ENCODE measurements around the gene SAMD14.
A peak's percentile ranks its signal among the peaks of the same experiment; 100 is the strongest.

The SAMD14 gene

DNA sequence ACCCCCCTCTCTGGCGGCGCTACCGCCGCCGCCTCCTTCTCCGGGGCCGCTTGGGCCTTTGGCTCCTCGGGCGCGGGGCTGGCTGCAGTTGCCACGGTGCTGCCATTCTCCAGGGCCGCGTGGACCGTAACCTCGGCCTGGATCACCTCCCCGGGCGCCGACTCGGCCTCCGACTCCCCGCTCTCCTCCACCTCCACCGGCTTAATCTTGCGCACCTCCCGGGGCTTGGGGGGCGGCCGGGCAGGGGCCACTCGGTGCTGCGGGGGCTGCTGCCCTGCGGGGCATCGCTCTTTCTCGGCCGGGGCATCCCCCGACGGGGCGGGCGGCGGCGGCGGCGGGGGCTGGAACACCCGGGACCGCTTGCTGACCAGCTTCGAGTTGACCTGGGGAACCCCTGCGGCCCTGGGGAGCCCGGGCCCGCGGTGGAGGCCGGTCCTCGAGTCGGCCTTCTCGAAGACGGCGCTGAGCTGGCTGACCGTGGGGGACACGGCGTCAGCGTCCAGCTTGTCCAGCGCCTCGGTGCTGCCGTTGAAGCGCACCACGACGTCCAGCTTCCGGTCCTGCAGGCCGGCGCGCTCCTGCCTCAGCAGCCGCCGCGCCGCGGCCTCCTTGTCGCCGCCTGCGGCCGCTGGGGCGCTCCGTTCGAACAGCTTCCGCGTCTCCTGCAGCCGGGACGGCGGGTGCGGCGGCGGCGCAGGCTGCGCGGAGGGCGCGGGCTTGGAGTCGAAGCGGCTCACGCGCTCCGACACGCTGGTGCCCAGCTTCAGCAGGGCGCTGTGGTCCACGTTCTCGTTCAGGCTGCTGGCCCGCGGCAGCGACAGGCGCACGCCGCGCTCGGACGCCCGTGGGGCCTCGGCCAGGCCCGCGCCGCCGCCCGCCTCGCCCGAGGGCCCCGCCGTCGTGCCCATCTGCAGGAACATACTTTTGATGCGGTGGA is 19.7 kb upstream of the SAMD14 start:
- ATAC-seq: no peak
- no peak for TF ChIP-seq RARB (CRISPR knock-in tag; IDR thresholded peaks at IDR 0.05)
- TF ChIP-seq, protein P1, sequence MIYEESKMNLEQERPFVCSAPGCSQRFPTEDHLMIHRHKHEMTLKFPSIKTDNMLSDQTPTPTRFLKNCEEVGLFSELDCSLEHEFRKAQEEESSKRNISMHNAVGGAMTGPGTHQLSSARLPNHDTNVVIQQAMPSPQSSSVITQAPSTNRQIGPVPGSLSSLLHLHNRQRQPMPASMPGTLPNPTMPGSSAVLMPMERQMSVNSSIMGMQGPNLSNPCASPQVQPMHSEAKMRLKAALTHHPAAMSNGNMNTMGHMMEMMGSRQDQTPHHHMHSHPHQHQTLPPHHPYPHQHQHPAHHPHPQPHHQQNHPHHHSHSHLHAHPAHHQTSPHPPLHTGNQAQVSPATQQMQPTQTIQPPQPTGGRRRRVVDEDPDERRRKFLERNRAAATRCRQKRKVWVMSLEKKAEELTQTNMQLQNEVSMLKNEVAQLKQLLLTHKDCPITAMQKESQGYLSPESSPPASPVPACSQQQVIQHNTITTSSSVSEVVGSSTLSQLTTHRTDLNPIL (CRISPR knock-in tag; IDR thresholded peaks at IDR 0.05; ENCODE audit: low read depth): no peak
- no peak for TF ChIP-seq BACH2 (CRISPR knock-in tag; IDR thresholded peaks at IDR 0.05; ENCODE audit: borderline replicate concordance)
- no peak for TF ChIP-seq ZNF8 (CRISPR knock-in tag; IDR thresholded peaks at IDR 0.05)
- TF ChIP-seq, protein P2, sequence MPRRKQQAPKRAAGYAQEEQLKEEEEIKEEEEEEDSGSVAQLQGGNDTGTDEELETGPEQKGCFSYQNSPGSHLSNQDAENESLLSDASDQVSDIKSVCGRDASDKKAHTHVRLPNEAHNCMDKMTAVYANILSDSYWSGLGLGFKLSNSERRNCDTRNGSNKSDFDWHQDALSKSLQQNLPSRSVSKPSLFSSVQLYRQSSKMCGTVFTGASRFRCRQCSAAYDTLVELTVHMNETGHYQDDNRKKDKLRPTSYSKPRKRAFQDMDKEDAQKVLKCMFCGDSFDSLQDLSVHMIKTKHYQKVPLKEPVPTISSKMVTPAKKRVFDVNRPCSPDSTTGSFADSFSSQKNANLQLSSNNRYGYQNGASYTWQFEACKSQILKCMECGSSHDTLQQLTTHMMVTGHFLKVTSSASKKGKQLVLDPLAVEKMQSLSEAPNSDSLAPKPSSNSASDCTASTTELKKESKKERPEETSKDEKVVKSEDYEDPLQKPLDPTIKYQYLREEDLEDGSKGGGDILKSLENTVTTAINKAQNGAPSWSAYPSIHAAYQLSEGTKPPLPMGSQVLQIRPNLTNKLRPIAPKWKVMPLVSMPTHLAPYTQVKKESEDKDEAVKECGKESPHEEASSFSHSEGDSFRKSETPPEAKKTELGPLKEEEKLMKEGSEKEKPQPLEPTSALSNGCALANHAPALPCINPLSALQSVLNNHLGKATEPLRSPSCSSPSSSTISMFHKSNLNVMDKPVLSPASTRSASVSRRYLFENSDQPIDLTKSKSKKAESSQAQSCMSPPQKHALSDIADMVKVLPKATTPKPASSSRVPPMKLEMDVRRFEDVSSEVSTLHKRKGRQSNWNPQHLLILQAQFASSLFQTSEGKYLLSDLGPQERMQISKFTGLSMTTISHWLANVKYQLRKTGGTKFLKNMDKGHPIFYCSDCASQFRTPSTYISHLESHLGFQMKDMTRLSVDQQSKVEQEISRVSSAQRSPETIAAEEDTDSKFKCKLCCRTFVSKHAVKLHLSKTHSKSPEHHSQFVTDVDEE (CRISPR knock-in tag; IDR thresholded peaks at IDR 0.05): 0 out of 2 replicates have a peak, but pooled peaks have one; percentile 11
- TF ChIP-seq CSDC2 (CRISPR knock-in tag; IDR thresholded peaks at IDR 0.05): no peak
- no peak for TF ChIP-seq TOX (CRISPR knock-in tag; IDR thresholded peaks at IDR 0.05; ENCODE audit: borderline replicate concordance)
- no peak for TF ChIP-seq SNAI2 (CRISPR knock-in tag; IDR thresholded peaks at IDR 0.05)

DNA sequence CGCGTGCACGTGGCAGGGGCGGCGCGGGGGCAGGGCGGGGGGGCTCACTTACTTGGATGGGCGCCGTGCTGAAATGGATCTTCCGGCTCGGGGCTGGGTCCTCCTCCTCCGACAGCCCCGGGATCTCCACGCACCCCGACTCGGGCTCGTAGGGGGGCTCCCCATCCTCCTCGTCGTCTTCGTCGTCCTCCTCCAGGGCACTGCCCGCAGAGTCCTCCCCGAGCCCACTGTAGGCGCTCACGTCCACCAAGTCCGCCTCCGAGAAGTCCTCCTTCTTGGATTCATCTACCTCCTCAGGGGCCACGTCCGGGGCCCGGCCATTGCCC is 19.1 kb upstream of the SAMD14 start:
- ATAC-seq: no peak
- TF ChIP-seq ARNTL (CRISPR knock-in tag; IDR thresholded peaks at IDR 0.05; ENCODE audit: borderline replicate concordance, low read depth) (no peak), ZFP30 (CRISPR knock-in tag; IDR thresholded peaks at IDR 0.05) (no peak), TOX (CRISPR knock-in tag; IDR thresholded peaks at IDR 0.05; ENCODE audit: borderline replicate concordance) (no peak), ZNF70 (CRISPR knock-in tag; IDR thresholded peaks at IDR 0.05) (no peak), TCF4 (CRISPR knock-in tag; IDR thresholded peaks at IDR 0.05; ENCODE audit: borderline replicate concordance) (no peak), GLIS3 (CRISPR knock-in tag; IDR thresholded peaks at IDR 0.05) (no peak), PPARA (CRISPR knock-in tag; IDR thresholded peaks at IDR 0.05; ENCODE audit: borderline replicate concordance) (no peak), OSR1 (CRISPR knock-in tag; IDR thresholded peaks at IDR 0.05) (no peak), ZNF8 (CRISPR knock-in tag; IDR thresholded peaks at IDR 0.05) (no peak), ESRRG (CRISPR knock-in tag; IDR thresholded peaks at IDR 0.05) (no peak), ZFP3 (CRISPR knock-in tag; IDR thresholded peaks at IDR 0.05) (no peak), RARB (CRISPR knock-in tag; IDR thresholded peaks at IDR 0.05) (no peak), BACH2 (CRISPR knock-in tag; IDR thresholded peaks at IDR 0.05; ENCODE audit: borderline replicate concordance) (no peak), ZC3H10 (CRISPR knock-in tag; IDR thresholded peaks at IDR 0.05) (no peak), CSDC2 (CRISPR knock-in tag; IDR thresholded peaks at IDR 0.05) (no peak), ISL1 (CRISPR knock-in tag; IDR thresholded peaks at IDR 0.05) (no peak)
- TF ChIP-seq, protein P3, sequence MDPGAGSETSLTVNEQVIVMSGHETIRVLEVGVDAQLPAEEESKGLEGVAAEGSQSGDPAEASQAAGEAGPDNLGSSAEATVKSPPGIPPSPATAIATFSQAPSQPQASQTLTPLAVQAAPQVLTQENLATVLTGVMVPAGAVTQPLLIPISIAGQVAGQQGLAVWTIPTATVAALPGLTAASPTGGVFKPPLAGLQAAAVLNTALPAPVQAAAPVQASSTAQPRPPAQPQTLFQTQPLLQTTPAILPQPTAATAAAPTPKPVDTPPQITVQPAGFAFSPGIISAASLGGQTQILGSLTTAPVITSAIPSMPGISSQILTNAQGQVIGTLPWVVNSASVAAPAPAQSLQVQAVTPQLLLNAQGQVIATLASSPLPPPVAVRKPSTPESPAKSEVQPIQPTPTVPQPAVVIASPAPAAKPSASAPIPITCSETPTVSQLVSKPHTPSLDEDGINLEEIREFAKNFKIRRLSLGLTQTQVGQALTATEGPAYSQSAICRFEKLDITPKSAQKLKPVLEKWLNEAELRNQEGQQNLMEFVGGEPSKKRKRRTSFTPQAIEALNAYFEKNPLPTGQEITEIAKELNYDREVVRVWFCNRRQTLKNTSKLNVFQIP (CRISPR knock-in tag; IDR thresholded peaks at IDR 0.05; ENCODE audit: borderline replicate concordance, low read depth): no peak
- TF ChIP-seq, protein P4, sequence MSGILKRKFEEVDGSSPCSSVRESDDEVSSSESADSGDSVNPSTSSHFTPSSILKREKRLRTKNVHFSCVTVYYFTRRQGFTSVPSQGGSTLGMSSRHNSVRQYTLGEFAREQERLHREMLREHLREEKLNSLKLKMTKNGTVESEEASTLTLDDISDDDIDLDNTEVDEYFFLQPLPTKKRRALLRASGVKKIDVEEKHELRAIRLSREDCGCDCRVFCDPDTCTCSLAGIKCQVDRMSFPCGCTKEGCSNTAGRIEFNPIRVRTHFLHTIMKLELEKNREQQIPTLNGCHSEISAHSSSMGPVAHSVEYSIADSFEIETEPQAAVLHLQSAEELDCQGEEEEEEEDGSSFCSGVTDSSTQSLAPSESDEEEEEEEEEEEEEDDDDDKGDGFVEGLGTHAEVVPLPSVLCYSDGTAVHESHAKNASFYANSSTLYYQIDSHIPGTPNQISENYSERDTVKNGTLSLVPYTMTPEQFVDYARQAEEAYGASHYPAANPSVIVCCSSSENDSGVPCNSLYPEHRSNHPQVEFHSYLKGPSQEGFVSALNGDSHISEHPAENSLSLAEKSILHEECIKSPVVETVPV (CRISPR knock-in tag; IDR thresholded peaks at IDR 0.05): no peak

DNA sequence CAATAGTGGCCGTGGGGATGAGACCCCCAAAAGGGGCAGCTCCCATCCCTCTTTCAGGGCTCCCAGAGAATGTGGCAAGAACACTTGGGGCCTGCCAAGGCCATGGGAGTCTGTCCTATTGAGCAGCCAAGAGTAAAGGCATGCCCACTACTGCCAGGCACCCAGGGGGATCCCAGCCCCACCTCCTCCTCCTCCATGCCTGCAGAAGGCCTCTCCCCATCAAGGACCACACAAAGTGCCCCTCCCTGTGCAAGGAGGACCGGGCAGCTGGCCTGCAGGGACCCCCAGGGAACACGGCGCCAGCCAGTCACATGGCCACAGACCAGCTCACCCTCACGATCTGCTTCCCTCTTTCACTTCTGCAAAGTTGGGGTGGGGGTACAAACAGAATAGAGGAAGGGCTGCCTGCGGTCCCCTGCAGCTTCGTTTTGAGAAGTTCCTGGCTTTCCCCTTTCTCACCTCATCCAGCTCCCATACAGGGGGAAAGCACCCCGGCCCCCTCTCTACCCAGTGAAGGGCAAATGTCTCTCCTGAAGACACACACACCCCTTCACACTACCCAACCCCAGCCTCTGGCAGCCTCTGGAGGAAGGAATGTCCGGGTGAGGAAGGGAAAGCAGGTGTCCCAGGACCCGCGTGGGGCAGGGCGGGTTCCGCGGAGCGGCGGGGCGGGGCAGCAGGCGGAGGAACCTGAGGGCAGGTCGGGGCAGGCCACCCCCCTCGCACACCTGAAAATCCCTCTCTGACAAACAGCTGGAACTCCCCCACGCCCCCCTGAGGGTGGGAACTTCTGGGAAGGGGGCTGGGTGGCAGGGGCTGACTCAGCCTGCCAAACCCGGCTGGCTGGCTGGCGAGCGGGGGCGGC is 18.5 kb upstream of the SAMD14 start:
- peak; percentile 36 for ATAC-seq
- TF ChIP-seq, protein P5, sequence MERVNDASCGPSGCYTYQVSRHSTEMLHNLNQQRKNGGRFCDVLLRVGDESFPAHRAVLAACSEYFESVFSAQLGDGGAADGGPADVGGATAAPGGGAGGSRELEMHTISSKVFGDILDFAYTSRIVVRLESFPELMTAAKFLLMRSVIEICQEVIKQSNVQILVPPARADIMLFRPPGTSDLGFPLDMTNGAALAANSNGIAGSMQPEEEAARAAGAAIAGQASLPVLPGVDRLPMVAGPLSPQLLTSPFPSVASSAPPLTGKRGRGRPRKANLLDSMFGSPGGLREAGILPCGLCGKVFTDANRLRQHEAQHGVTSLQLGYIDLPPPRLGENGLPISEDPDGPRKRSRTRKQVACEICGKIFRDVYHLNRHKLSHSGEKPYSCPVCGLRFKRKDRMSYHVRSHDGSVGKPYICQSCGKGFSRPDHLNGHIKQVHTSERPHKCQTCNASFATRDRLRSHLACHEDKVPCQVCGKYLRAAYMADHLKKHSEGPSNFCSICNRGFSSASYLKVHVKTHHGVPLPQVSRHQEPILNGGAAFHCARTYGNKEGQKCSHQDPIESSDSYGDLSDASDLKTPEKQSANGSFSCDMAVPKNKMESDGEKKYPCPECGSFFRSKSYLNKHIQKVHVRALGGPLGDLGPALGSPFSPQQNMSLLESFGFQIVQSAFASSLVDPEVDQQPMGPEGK (CRISPR knock-in tag; IDR thresholded peaks at IDR 0.05; ENCODE audit: borderline replicate concordance): peak; percentile 7; the same call in 1 of the 2 replicates
- no peak for TF ChIP-seq ZFP30 (CRISPR knock-in tag; IDR thresholded peaks at IDR 0.05)
